Measurements from ENCODE around the gene COMMD3. TPM values are rescaled to one million over a fixed set of nuclear protein-coding genes. Genes with fewer than 3 reads are reported as not detected.

The COMMD3 gene
- total RNA-seq = 36.9 and 54.5 TPM in 2 replicates

DNA sequence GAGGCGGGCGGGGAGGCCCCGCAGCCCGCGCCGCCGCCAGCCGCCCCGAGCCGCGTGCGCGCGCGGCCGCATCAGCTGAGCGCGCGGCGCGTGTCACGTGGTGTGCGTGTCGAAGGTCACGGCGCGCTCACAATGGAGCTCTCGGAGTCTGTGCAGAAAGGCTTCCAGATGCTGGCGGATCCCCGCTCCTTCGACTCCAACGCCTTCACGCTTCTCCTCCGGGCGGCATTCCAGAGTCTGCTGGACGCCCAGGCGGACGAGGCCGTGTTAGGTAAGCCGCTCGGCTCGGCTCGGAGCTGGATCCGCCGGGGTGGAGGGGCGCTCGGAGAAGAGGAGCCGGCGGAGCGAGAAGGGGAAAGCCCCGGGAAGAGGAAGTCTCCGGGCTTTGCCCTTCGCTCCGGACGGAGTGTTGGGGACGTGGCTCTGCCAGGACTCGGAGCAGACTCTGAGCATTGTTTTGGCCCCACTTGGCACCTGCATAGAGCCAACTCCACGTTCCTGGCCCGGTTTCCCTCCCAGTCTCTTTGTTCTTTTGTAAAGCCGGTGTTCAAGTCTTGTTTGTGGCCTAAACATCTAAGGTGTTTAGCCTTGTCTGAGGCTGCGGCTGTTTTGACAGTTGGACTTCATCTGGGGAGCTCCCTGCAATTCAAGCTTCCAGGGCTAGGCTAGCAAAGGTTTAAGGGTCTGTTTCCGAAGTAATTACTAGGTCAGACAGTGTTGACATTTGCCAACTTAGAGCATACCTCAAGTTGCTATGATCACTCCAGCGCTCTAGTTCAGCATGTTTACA is at the start of gene COMMD3:
Gene COMMD3, plus strand, starts transcription at position 103 of the 790 bp plus-strand sequence. Its CDS starts 30 bp downstream, at position 133.

GRCh38 chr10:22320591-22321155 is 4.5 kb downstream of the COMMD3 start, which contains the start of gene BMI1:
TSS of gene BMI1 (plus strand) at chr10:22321099. CDS start at chr10:22326450, 5,351 bp downstream.

GRCh38 chr10:22345301-22346095 is 29.3 kb downstream of the COMMD3 start, which contains the start of gene SPAG6:
TSS of gene SPAG6 (plus strand) at chr10:22345496. CDS start at chr10:22345612, 116 bp downstream.

Other genes starting within 250 kb of the COMMD3 start
- gene EBLN1, start 98.4 kb upstream of the COMMD3 start, total RNA-seq = not detected in 2 replicates
- gene BMI1, start 4.7 kb downstream of the COMMD3 start, total RNA-seq = 58.4 and 65.2 TPM in 2 replicates
- gene SPAG6, start 29.1 kb downstream of the COMMD3 start, total RNA-seq = 0.15 and 0.17 TPM in 2 replicates

Data from smooth muscle cell of trachea (primary cell).